ENCODE results near the gene KNL1. TPM values are rescaled to one million over a fixed set of nuclear protein-coding genes. Genes with fewer than 3 reads are reported as not detected.

Gene KNL1
- total and polyA plus RNA-seq, 2 of the 8 experiments (the other 6 are each of a cell fraction or from before 2014, with no cell fraction given) = 4.4 to 22.5 TPM

DNA sequence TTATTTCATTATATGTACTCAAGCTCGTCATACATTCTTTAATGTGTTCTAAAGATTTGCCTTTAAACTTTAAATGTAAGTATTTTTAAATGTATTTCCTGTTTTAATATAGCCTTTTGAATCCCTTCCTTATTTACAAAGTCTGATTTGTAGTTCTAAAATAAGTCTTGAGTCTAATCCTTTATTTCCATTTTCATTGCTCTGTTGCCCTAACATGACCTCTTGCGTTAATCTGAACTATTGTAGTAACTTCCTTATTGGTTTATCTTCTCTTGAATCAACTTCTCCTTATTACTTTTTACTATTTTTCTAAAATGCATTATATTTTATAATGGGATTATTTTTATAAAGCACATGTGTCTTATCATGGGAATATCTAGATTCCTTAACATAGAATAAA is 24.0 kb downstream of the KNL1 start:
- Histone ChIP-seq H3K9me3 (ENCODE audit: insufficient read depth in 2 of 2, low read depth in 1 of 2, low read length in 1 of 2) (no peaks in the 10 kb centered on the region), H3K4me3 (ENCODE audit: extremely low read depth in 1 of 4, insufficient read depth in 2 of 4, low read depth in 3 of 4, low read length in 4 of 4) (no peak overlapping the region), H3K9ac (replicated peaks in 1 of 4; ENCODE audit: extremely low read depth in 1 of 4, low read depth in 3 of 4, low read length in 3 of 4) (no peak overlapping the region), H3K79me2 (ENCODE audit: control insufficient read depth in 1 of 2, insufficient read depth in 2 of 2, low read length in 2 of 2) (no peaks in the 10 kb centered on the region), H3K4me1 (replicated peaks in 1 of 4; ENCODE audit: control insufficient read depth in 3 of 4, insufficient read depth in 4 of 4, low read length in 3 of 4) (0 out of 7 replicates have a peak, but pooled peaks cover 0 to 2% (median 0%) of the 10 kb centered on the region in 4 experiments), H2BK15ac (ENCODE audit: low read length) (no peak overlapping the region), H4K91ac (replicated peaks; ENCODE audit: insufficient read length, low read length) (no peak overlapping the region), H4K20me1 (replicated peaks in 1 of 2; ENCODE audit: control insufficient read depth in 1 of 2, insufficient read depth in 2 of 2, low read length in 2 of 2) (no peaks in the 10 kb centered on the region), H2BK20ac (ENCODE audit: low read length) (no peak overlapping the region), H3K4me2 (ENCODE audit: insufficient read depth in 1 of 2, low read depth in 2 of 2, low read length in 2 of 2) (no peak overlapping the region), H3K27me3 (replicated peaks in 1 of 4; ENCODE audit: control insufficient read depth in 3 of 4, extremely low read depth in 1 of 4, insufficient read depth in 3 of 4, low read length in 3 of 4) (no peaks in the 10 kb centered on the region), H4K5ac (ENCODE audit: insufficient read length, low read depth, low read length) (no peak overlapping the region), H3K14ac (ENCODE audit: insufficient read length) (no peak overlapping the region), H3K79me1 (ENCODE audit: low read depth, low read length) (no peaks in the 10 kb centered on the region), H2BK12ac (ENCODE audit: low read depth, low read length) (no peak overlapping the region), H2BK5ac (ENCODE audit: low read depth, low read length) (no peak overlapping the region), H3K36me3 (ENCODE audit: control insufficient read depth in 2 of 4, insufficient read depth in 4 of 4, low read length in 3 of 4) (peaks cover 0 to 12% (median 0%) of the 10 kb centered on the region in 4 experiments; a peak in 2 of 8 replicates), H2AFZ (ENCODE audit: low read length) (no peak overlapping the region), H4K8ac (ENCODE audit: extremely low read depth, insufficient read depth, low read length) (no peak overlapping the region), H3K4ac (replicated peaks; ENCODE audit: insufficient read length, low read depth, low read length) (no peak overlapping the region), H2BK120ac (replicated peaks; ENCODE audit: low read depth, low read length) (no peak overlapping the region), H3K56ac (replicated peaks; ENCODE audit: insufficient read length, low read depth, low read length) (no peak overlapping the region), H2AK5ac (ENCODE audit: low read depth, low read length) (no peak overlapping the region), H3K18ac (ENCODE audit: extremely low read depth, low read length) (no peak overlapping the region), H3K23me2 (ENCODE audit: low read depth, low read length) (no peaks in the 10 kb centered on the region), H3K27ac (ENCODE audit: low read depth, low read length) (no peak overlapping the region), H3K23ac (ENCODE audit: insufficient read length) (no peak overlapping the region)
- 98% methylated on average over 2 of the region's 2 CpGs; no CpG with 5 or more reads in 1 of the 2 experiments for WGBS, 2 experiments (ENCODE audit: extremely low coverage in 1 of 2, insufficient coverage in 1 of 2, insufficient read length in 1 of 2, insufficient replicate concordance in 2 of 2, low coverage in 1 of 2, low lambda C conversion rate in 2 of 2, missing lambda C conversion rate in 1 of 2)
- TF ChIP-seq FOSL1 (IDR thresholded peaks at IDR 0.05; ENCODE audit: insufficient read depth, low read depth, low read length) = no peak
- no peak for TF ChIP-seq RXRA (IDR thresholded peaks at IDR 0.05; ENCODE audit: insufficient read depth, low read depth, low read length)
- TF ChIP-seq EP300 (IDR thresholded peaks at IDR 0.05; ENCODE audit: borderline replicate concordance in 1 of 2, low read depth in 2 of 2, low read length in 2 of 2) = no peak
- TF ChIP-seq SP4 (IDR thresholded peaks at IDR 0.05; ENCODE audit: low read length) = no peak
- no peak for TF ChIP-seq NANOG (IDR thresholded peaks at IDR 0.05; ENCODE audit: insufficient read depth, low read depth, low read length, poor library complexity, severe bottlenecking)
- no peak for TF ChIP-seq MAX (IDR thresholded peaks at IDR 0.05)
- TF ChIP-seq MAFK (IDR thresholded peaks at IDR 0.05; ENCODE audit: low read depth, low read length) = no peak
- TF ChIP-seq GTF2F1 (IDR thresholded peaks at IDR 0.05; ENCODE audit: borderline replicate concordance, low read depth, low read length) = no peak
- ChIA-PET CTCF (ENCODE audit: partially characterized antibody) (no interaction called here), POLR2A (ENCODE audit: partially characterized antibody) (no interaction called here)
- FAIRE-seq (no peak), DNase-seq (ENCODE audit: low read depth in 1 of 2, low spot score in 2 of 2) (no peak)

Measured in H1 (cell line).